HG03469 (cell line): Measurements from ENCODE around the gene RSKR.
"Not testable (repeated sequence)": the region's sequence is repeated elsewhere in the genome, so short reads cannot be mapped to it uniquely, and the experiment has no call there.

Source experiments
- ATAC-seq: cut with Tn5 transposase; IDR thresholded peaks from one replicate; pipeline ENCODE4 v1.9.1; 2021; ENCODE audit warnings: mild to moderate bottlenecking, moderate library complexity, moderate number of reproducible peaks; ENCODE audit not compliant: unreplicated experiment

The RSKR gene

DNA sequence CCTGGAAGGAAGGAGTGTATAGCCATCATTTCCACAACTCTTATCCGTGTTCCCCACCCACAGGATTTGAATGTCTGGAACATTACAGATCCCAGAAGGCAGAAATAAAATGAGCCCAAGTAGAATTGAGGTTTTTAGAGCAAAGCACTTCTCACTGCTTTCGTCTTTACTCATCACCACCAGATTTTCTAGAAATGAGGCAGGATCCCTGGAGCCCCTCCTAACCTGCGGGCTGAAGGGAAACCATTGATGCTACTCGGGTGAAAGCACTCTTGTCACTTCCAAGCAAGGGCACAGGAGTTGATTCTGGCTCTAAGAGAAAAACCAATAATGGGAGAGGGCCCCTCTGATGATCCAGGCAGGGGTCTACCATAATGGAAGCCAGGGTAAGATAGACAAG is 34.5 kb downstream of the RSKR start:
- no peak for ATAC-seq

DNA sequence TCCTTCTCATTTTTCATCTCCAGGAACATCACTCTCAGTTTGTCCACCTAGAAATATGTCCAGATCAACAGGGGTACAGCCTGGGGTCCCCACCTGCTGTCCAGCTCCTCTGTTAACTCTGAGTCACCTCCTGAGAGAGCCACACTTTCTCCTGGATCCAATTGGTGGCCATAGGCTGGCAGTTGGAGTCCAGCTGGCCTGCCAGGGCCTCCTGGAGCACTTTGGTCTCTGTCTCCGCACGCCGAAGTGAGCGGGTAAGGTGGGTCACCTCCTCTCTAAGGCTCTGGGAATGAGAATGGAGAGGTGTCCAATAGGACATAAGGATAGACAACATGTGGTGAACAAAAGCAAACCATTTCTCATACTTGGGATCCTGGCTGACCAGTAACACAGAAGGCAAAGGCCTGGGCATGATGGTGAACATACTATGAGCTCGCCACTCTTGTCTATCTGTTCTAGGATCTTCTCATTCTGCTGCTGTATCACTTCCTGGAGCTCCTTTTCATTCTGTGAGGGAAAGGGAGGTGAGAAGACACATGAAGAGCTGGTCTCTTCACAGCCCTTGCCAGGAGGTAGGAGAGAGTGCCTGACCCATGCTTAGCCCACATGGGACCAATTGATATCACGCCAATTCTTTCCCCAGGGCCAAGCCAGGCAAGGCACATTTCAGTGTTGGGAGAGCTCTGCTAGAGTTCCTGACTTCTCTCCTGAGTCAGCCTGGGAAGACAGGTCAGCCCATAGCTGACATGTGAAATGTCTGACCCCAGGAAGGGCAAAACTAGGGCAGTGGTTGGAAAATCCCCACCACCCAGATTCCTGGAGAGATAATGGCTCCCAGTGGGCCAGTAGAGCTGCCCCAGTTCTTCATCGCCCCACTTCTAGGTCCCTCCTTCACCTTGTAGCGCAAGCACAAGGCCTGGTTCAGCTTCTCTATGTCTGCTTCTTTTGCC is 35.5 kb downstream of the RSKR start:
- no peak for ATAC-seq

DNA sequence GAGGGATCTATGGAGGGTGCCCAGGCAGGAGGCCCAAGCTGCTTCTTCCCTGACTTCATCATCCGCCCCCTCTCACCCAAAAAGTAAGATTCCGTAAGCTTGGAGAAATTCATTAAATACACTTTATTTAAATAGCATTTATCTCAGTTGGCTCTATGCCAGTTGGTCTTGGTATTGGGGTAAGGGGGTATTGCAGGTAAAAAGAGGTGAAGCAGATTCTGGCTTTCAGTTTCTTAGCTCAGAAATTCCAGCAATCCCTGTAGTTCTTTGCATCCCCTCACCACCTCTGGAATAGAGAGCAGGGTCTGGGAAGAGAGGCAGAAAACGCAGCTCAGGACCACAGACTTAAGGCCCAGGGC is 36.5 kb downstream of the RSKR start:
- ATAC-seq, result no peak

DNA sequence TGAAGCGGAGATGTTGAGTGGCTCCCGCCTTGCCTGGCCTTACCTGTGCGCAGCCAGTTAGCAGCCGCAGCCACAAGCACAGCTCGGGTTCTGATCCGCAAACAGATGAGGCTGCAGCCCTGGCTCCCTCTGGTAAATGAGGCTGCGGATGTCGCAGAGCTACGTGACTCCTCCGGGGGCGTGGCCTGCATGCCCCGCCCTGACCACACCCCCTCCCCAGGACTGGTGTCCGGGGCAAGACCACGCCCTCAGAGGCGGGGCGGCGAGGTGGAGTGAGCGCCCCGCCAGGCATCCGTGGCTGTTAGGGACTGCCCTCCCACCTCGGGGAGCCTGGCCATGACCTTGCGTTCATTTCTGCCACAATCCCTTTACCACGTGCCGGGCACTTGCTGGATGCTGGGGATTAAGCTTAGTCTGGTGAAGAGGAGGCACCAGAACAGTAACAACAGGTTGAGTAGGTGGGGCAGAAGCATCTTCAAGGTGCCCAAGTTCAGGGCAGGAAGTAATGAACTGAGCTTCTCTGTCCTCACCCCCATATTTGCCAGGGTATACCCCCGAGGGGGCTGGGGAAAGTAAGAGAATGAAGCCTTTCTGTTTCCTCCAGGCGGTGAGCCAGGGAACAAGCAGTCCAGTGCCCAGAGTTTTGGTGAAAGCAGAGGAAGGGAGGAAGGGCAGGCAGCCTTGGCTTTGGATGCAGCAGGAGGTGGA is 37.1 kb downstream of the RSKR start, which contains the start of gene ALDOC:
TSS of gene ALDOC (minus strand) at position 138 of the 708 bp plus-strand sequence. CDS start 1,363 bp downstream, outside the sequence.
- ATAC-seq, result peak; percentile 70

DNA sequence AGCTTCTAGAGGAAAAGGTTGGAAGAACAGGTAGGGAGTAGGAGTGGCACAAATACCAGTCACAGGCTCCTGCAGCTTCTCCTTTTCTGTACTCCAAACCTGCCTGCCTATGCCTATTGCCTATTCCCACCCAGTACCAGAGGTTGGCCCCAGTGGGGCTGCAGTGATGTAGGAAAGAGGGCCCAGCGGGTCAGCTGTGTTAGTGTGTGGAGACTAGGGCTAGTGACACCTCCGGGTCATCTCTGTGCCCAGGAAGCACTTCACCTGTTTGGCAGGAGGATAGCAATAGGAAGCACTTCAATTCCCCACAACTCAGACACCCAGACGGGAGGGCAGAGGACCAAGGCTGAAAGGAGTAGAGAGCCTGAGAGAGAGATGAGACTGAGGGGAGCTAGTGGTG is 38.0 kb downstream of the RSKR start:
- not testable (repeated sequence) for ATAC-seq

DNA sequence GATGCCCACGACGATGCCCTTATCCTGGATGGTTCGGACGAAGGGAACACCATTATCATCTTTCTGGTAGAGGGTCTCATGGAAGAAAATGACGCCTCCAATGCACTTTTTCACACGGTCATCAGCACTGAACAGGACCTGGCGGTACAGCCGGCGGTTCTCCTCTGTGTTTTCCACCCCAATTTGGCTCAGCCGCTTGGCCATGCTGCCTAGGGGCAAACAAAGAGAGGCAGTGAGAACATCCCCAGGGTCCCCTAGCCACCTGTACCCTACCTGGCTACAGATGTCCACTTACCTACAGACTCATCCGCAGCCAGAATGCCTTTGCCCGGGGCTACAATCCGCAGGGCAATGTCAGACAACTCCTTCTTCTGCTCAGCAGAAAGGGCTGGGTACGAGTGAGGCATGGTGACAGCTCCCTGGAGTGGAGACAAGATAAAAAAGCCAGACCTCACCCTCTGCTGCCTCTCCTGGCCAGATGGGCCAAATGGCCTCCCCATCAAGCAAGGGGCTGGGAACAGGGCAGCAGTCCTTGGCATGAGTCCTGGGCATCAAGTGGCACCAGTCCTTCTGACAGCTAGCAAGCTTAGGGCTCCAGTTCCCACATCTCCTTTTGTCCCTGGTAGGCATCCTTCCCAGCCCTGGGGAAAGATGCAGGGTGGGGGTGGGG is 38.7 kb downstream of the RSKR start:
- no peak for ATAC-seq

DNA sequence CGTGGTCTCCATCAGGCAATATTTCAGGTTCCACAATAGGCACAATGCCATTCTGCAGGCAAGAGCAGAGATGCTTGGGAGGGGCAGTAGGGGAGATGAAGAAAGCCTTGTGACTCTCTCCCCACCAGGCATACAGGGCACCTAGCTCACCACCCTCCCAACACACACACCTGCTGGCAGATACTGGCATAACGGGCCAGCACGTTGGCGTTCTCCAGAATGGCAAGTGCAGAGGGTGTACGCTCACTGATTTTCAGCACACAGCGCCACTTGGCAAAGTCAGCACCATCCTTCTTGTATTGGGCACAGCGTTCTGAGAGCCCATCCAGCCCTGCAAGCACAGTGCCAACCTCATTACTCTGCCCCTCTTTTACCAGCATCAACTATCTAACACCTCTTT is 39.5 kb downstream of the RSKR start:
- no peak for ATAC-seq

DNA sequence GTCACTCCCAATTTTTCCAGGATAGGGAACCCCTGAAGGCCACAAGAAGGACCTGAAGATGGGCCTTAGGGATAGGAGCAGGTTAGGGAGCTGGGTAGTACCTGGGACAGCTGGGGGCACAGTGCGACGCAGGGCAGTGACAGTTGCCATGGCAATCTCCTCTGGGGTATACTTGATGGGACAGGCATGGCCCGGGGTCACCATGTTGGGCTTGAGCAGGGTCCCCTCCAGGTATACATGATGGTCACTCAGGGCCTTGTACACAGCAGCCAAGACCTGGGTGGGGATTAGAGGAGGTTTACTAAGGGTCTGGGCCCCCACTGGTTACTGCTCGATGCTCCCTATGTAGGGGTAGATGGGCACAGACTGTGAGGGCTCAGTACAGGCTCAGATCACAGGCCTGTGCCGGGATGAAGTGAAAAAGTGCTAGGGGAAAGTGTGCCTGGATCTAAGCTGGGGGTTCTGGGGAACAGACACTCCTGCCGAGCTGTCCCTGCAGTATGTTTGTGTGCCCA is 40.0 kb downstream of the RSKR start:
- no peak for ATAC-seq

DNA sequence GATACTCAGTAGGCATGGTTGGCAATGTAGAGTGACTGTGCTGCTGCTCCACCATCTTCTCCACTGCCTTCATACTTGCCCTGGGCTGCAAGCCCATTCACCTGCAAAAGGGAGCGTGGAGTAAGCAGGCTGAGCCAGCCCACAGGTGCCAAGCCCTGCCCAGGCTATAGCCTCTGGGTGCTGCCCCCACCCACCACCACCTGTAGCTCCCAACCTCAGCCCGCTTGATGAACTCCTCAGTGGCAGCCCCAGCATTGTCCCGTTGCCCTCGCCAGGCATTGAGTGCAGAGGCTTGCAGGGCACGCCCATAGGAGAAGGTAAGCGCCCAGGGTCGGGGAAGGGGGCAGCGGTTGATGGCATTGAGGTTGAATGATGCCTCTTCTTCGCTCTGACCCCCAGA is 40.5 kb downstream of the RSKR start:
- ATAC-seq, result no peak

DNA sequence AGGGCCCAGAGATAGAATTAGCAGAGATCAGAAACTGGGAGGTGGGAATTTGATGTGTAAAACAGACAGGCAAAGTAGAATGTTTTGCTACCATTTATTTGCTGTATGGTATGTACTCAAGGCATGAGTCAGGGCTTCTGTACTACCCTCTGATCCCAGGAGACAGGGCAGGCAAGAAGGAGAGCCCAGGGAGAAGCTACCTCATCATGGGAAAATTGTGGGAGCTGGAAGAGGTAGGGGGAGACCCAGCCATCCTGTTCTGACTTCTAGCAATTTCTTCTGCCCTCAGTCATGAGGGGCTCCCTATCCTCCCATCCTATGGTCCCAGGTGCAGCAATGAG is 41.0 kb downstream of the RSKR start:
- ATAC-seq, result no peak

DNA sequence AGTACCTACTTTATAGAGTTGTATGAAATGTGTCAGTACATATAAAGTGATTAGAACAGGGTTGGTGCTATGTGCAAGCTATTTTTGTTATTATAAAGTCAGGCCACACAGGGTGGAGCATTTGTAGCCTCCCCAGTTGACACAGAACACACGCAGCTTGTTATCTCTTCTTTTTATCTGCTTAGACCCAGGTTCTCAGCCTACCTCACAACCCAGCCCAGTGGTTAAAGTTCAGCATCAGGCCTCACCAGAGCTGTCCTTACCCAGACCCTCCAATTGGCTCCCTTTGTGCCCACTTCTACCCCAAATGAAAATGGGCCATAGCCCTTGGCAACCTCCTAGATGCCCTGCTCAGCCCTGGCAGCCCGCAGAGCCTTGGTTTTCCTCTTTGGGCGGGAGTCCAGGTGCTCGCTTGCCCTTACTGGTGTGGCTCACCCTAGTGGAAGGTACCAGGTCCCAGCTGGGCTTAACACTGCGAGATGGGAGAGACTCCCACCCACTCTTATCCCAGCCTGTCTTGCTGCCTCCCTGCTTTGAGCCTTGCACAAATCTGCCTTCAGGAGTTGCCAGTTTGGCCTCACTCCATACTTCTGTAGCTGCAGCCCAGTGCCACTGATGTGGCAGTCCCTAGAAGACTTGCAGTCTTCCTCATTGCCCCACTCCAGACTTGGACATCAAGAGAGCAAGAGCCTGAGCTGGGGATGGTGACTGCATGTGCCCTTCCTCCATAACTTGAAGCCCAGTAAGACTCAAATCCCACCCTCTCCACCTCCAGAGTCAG is 41.5 kb downstream of the RSKR start:
- ATAC-seq, result no peak

DNA sequence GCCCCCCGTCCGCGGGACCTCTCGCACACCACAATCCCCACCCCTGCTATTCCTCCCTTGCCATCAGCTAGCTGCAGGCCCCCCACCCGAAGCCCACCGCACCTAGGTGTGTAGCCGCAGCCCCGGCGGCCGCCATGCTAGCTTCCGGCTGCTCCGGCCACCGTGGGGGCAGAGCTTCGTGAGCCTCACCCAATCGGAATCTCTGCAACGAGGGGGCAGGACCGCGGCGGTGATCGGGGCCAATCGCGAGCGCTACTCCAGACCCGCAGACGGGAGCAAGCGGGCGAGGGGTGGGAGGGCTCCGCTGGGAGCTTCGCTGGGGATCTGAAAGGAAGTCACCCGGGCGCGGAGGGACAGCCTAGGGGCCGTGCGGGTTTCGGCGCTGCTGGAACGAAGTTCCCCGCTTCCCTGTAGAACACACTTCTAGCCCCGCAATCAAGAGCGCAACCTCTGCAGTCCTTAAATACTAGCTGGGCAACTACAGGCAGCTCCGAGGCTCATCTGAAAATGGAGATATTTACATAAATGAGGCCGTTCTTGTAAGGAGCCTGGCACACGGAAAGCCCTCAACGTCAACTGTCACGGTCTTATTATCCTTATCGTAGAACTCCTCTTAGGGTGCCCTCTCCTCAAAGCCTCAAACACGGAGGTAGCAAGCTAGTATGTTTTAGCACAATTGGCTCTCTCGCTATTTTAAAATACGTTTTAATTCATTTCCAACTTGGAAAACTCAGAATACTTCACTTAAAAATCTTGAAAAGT is 42.4 kb downstream of the RSKR start, which contains the start of gene PIGS:
TSS of gene PIGS (minus strand) at position 164 of the 762 bp plus-strand sequence. CDS start at position 136, 28 bp downstream.
- ATAC-seq, result peak; percentile 57

DNA sequence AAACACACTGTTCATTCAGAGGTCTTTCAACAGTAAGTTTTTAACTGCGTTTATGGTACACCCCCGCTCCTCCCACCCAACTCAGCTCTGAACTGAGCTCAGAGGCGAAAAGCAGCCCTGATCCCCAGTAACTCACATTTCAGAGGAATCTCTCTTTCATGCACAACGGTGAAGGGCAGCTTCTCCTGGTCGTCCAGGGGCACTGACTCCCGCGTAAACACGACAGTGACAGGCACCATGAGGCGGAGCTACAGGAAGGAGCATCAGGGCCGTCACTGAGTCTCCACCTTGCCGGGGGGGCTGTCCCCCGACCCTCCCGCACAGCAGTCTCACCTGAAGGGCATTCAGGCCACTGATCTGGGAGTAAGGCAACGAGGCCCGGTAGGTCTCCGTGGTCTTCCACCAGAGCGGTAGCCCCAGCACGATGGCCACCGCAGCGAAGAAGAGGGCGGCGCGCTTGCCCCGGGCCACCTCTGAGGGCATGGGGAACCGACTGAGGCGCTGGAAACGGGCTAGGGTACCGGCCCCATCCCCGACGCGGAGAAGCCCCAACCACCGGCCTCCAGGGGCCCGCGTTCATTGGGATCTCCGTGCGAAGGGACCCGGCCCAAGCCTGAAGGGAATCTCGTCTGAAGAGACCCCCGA is 43.1 kb downstream of the RSKR start:
- ATAC-seq, result no peak

DNA sequence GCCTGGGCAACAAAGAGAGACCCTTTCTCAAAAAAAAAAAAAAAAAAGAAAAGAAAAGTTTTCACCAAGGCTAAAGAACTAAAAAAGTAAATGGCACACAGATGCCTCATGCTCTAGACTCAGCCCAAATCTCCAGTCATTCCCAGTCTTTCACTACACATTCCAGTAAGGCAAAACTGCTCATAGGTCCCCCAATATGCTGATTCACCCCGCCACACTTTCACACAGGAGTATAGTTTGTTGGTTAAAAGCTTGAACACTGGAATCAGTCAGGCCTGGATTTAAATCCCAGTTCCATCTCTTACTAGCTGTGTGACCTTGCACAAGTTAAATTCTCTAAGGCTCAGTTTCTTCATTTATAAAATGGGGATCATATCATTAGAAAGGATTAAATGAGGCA is 44.5 kb downstream of the RSKR start:
- ATAC-seq, result no peak

DNA sequence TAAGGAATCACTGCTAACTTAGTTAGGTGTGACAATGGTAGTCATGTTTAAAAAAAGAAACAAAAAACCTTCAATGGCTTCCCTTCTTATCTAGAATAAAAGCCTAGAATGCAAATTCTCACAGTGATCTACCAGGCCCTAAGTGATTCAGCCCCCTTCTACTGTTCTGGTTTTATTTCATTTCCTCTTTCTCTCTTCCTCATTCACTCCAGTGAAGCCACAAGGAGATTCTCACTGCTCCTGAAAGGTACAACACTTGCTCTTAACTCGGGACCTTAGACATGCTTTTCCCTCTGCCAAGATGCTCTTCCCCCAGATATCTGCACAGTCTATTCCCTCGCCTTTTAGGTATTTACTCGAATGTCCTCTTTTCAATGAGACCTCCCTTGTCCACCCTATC is 46.4 kb downstream of the RSKR start:
- no peak for ATAC-seq

DNA sequence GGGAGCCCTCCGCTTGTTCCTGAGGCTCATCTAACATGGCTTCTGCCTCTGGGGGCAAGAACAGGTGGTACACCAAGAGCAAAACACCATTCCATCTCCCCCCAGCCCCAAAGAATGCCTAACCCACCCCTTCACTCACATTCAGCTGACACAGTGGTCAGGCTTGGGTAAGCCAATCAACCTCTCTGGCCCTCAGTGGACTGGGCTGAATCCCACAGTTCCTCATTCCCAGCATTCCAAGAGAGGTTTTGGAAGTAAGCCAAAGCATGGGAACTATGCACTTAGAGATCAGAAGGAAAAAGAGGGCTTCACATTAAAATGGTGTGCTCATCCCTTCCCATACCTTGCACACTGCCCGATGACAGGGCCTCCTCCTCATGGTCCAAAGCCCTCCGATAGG is 50.5 kb downstream of the RSKR start:
- no peak for ATAC-seq
